Panc1 (cell line): Measurements from ENCODE around the gene ATXN7L1.

Source experiments
- POLR2AphosphoS5 ChIP-seq: IDR thresholded peaks from 2 replicates; pipeline ENCODE4 v1.6.1; 2012; ENCODE audit warnings: mild to moderate bottlenecking, low read depth, low read length, moderate library complexity
- REST ChIP-seq, 2 experiments: IDR thresholded peaks; 2 replicates each; pipeline ENCODE4 v1.6.1; 2011 to 2012; ENCODE audit warnings: low read depth in 2 of 2, control low read depth in 1 of 2, low read length in 1 of 2, mild to moderate bottlenecking in 1 of 2, moderate library complexity in 1 of 2; ENCODE audit not compliant: insufficient read depth in 1 of 2
- TF ChIP-seq, protein P1 (sequence below): fragments of 450-650 bp; IDR thresholded peaks from 2 replicates; pipeline ENCODE4 v1.5.1; 2017; ENCODE audit warnings: mild to moderate bottlenecking

GRCh38 chr7:105877736-105878135, 1.3 kb upstream of the ATXN7L1 start:
- TF ChIP-seq POLR2AphosphoS5 (no peak), REST (IDR thresholded peaks at IDR 0.05; ENCODE audit: insufficient read depth in 1 of 2, low read depth in 2 of 2, low read length in 1 of 2) (no peak)
- TF ChIP-seq, protein P1, sequence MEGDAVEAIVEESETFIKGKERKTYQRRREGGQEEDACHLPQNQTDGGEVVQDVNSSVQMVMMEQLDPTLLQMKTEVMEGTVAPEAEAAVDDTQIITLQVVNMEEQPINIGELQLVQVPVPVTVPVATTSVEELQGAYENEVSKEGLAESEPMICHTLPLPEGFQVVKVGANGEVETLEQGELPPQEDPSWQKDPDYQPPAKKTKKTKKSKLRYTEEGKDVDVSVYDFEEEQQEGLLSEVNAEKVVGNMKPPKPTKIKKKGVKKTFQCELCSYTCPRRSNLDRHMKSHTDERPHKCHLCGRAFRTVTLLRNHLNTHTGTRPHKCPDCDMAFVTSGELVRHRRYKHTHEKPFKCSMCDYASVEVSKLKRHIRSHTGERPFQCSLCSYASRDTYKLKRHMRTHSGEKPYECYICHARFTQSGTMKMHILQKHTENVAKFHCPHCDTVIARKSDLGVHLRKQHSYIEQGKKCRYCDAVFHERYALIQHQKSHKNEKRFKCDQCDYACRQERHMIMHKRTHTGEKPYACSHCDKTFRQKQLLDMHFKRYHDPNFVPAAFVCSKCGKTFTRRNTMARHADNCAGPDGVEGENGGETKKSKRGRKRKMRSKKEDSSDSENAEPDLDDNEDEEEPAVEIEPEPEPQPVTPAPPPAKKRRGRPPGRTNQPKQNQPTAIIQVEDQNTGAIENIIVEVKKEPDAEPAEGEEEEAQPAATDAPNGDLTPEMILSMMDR: no peak
